GM19463 (cell line): Measurements from ENCODE around the gene RBM39.
"Not testable (repeated sequence)": the region's sequence is repeated elsewhere in the genome, so short reads cannot be mapped to it uniquely, and the experiment has no call there.

Experiments
- ATAC-seq: cut with Tn5 transposase; IDR thresholded peaks from one replicate; pipeline ENCODE4 v1.9.1; 2021; ENCODE audit warnings: mild to moderate bottlenecking, moderate library complexity; ENCODE audit not compliant: unreplicated experiment

RBM39 gene

DNA sequence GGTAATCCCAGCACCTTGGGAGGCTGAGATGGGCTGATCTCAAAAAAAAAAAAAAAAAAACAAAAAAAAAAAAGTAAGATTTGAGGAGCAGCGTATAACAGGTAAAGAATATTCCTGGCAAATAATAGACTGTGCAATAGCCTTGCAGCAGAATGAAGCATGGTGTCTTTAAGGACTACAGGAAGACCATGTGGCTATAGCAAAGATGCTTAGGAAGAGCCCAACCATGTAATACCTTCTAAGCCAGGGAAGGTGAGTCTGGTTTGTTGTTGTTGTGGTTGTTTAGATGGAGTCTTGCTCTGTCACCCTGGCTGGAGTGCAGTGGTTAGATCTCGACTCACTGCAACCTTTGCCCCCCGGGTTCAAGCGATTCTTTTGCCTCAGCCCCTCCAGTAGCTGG, 14.3 kb upstream of the RBM39 start:
- ATAC-seq: no peak

DNA sequence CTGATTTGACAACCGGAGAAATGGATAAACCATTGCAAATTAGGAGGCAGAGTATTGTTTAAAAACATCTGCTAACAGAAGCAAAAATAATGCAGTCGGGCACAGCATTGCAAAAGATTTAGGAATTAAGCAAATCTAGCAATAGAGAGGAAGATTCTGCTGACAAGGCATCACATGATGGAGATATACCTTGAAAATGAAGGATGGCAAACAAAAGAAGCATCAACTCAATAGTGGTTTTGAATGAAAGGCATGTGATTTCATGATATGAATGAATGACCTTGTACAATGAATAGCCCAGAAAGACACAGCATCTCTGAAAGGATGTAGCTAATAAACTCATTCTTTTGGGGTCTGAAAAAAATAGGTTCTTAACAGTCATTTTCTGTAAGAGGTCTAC, 8.6 kb upstream of the RBM39 start:
- ATAC-seq: no peak

DNA sequence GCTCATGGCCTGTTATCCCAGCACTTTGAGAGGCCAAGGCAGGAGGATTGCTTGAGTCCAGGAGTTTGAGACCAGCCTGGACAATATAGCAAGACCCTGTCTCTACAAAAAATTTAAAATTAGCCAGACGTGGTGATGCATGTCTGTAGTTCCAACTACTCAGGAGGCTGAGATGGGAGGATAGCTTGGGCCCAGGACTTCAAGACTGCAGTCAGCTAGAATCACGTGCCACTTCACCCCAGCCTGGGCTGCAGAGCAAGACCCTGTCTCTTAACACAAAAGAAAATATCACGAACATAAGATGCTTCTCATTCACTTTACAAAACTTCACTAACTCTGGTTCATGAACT, 2.4 kb upstream of the RBM39 start:
- not testable (repeated sequence) for ATAC-seq

DNA sequence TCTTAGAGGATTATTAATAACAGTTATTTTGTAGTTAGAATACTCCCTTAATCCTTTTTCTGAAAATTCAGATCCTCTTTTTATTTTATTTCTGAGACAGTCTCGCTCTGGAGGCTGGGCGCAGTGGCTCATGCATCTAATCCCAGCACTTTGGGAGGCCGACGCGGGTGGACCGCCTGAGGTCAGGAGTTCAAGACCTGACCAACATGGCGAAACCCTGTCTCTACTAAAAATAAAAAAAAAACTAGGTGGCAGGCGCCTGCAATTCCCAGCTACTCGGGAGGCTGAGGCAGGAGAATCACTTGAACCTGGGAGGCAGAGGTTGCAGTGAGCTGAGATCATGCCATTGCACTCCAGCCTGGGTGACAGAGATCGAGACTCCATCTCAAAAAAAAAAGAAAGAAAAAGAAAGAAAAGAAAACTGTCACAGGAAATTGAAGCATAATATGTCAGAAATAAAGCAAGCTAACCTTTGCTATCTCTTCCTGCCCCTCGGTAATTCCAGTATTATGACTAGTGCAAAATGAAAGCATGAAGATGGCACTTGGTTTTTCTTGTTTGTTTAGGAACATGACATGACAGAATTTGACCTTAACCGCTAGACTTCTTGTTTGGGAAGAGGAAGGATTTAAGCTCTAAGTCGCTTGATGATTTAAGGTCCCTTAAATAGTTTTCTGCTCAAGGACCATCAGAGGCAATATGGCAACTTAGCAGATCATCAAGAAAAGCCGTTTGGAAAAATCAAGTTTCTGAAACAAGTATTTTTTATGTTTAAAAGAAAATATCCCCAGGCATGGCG, 1.8 kb upstream of the RBM39 start:
- no peak for ATAC-seq

DNA sequence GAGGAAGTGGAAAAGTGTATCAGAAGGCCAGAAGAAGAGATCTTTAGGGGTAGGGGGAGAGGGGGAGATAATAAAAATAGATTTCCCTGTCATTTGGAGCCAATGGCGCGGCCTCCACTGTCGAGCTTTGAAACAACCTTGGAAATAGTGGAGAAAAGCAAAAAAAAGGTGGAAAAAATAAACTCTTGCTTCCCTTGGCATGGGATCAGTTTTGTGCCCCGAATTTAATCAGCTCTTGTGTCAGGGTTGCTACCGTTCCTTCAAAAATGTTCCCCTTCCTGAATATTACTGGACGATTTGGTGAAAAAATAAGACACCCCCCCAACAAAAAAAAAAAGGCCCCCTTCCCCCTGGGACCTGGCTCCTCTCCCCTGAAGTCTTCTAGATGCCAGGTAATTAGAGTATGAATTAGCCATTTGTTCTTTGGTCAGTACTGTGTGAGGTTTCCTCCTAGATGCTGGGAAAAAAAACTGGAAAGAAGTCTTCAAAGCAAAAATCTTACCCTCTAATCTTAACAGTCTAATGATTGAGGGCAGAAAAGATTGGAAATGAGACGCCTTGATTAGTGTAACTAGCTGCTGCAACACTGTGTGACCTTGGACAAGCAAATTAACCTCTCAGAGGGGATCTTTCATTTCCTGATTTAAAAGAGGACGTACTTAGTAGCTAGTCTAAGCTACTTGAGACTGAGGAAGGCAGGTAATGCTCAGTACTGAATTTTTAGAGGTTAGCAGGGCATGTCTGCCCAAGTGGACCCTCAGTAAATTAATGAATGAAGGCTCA, 872 bp upstream of the RBM39 start:
- ATAC-seq: no peak

DNA sequence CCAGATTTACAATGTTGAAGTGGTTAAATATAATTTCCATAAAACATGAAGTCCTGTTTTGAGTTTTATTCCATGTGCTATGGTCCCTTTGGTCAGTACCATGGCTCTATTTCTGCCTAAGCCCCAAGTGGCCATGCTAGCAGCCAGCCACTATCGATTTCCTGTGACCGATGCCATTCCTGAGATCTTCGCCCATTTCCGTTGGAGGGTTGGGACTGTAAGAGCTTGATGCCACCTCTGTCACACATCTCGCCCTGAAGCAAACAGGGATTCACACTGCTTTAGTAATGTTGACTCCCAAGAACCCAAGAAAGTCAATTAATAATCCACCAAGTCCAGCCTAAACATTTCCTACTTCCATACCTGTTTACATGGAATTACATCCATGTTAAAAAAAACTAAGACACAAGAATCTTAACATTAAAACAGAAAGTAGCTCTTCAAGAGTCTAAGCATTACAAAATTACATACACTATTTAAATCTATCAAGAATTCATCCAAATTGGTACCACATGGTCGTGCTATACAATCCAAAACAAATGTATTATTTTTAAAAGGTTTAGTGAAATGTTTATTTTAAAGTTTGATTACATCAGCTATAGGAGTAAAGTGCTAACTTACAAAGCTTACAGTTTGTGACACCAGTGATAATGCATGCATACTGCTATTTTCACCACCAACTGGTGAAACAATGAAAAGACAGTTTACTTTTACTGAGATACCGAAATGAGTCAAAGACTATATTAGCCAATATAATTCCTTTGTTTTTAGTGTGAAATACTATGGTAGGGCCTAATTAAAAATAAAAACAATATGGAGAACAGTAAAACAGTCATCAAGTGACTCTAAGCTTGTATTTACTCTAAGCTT, 2.5 kb downstream of the RBM39 start:
- no peak for ATAC-seq

DNA sequence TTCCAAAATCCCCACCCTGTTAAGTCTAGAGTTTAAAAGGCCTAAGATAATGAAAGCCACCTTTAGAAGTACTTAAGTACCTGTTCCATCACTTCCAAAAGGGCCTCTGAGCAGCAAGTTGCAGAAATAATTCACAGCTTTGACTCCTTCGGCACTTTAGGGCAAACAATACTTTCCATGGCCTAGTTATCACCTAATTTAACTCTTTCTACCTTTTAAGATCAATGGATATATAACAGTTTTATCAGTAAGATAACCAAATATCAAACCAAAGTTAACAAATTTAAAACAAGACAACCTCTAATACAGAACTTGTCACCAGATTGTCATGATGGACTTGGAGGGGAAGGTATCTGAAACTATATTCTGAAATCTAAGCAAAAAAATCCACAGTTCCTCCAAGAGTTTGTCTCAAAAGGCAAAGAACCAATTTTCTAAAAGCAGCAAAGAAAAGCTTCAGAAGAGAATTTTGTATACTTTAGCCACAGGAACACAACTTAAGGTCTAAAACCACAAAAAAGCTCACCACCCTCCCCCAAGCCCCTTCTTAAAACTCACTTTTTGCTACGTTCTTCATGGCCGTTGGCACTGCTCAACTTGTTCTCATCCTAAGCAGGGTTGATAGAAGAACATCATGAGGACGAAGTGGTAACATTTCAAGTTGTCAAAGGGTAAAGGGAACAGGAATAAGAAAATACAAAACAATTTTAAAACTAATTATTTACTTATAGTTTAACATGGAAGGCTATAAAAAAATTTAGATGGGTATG, 3.5 kb downstream of the RBM39 start:
- no peak for ATAC-seq

DNA sequence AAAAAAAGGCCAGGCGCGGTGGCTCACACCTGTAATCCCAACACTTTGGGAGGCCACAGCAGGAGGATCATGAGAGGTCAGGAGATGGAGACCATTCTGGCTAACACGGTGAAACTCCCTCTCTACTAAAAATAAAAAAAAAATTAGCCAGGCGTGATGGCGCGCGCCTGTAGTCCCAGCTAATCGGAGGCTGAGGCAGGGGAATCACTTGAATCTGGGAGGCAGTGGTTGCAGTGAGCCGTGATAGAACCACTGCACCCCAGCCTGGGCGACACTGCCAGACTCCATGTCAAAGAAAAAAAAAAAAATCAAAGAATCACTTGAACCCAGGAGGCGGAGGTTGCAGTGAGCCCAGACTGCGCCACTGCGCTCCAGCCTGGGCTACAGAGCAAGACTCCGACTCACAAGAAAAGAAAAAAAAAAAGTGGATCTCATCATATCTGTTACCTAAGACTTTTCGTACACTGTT, 4.2 kb downstream of the RBM39 start:
- ATAC-seq: no peak

DNA sequence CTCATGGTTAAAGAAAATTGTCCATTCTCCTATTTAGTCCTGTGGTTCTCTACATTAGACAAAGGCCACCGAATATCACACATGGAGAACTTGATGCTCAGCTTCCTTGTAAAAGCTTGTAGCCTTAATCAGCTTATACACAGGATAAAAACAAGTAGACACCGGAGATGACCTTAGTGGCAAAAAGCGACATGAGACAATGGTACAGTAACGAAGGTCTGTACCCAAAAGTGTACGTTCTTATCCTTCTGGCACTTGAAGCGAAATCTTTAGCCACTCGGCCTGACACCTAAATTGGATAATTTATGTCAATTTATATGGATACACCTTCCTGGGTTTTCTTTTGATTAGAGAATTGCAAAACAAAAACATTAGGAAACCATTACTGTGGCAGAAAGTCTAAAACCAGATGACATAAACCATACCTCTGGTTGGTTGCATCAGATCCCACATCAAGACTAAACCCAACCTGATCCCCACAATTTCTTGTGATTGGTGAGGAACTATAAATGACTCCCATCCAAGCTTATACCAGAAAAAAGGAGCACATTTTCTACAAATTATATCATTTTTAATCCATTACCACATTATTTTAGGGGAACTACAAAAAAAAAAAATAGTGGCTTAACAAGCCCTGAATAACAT, 6.1 kb downstream of the RBM39 start:
- ATAC-seq: no peak

DNA sequence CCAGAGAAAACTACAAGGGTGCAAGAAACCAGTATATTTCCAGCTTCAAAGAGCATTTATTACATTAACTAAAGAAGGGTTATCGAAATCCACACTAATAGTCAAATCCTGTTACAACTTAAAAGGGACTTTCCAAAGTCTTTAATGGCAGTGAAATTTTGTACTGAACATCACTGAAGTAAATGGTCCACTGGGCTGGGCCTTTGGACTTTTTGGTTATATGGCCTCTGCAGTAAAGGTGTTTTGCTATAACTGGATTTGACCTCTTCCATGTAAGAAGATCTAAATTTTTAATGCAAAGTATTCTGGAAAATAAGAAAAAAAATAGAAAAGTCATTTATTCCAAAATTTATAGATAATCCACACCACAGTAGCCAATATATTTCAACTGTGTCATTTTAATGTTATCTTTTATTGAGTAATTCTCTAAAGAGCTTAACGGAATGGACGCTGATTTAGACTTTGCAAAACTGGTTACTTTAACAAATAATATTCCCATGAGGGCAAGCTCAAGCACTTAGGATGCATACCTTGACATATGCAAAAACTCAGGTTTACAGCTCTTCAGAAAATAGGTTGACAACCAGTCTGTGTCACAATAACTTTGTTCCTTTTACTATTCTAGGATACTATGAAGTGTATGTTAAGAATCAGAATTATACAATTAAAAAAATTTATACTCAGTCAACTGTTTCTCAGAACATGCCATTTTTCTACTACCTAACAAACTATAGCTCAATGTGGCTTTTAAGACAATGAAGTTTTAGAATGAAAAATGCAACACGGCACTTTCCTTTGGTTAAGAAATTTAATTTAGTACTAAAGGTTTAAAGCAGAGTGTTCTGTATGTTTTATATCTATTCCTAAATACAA, 7.0 kb downstream of the RBM39 start:
- ATAC-seq: no peak

DNA sequence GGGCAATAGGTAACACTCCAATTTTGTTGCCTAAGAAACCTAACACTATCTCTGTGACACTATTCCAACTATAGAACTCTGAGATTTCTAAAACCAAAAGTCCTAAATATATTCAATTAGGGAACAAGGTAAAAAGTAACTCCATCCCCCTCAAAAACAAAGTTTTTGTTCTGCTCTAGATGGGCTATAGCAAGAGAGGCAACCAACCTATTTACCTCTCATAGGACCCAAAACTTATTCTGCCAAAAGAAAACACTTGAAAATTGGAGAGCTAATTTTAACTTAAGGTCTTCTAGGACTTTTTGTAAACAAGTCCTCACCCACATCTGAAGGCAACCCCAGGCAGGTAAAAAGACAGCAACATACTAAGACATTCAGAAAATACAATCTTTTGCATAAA, 7.7 kb downstream of the RBM39 start:
- ATAC-seq: no peak

DNA sequence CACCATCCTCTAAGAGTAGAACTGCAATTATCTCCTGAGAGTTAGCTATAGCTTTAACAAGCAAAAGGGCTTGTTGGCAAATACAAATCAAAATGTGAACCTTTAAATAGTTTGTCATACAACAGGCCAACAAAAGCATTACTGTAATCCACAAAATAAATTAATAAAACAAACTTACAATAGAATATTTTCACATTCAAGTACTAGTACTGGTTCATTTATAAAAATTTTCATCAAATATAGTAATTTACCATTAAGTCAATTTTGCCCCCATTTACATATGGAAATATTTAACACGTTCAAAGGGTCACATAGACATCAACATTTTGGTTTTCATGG, 9.4 kb downstream of the RBM39 start:
- ATAC-seq: no peak

DNA sequence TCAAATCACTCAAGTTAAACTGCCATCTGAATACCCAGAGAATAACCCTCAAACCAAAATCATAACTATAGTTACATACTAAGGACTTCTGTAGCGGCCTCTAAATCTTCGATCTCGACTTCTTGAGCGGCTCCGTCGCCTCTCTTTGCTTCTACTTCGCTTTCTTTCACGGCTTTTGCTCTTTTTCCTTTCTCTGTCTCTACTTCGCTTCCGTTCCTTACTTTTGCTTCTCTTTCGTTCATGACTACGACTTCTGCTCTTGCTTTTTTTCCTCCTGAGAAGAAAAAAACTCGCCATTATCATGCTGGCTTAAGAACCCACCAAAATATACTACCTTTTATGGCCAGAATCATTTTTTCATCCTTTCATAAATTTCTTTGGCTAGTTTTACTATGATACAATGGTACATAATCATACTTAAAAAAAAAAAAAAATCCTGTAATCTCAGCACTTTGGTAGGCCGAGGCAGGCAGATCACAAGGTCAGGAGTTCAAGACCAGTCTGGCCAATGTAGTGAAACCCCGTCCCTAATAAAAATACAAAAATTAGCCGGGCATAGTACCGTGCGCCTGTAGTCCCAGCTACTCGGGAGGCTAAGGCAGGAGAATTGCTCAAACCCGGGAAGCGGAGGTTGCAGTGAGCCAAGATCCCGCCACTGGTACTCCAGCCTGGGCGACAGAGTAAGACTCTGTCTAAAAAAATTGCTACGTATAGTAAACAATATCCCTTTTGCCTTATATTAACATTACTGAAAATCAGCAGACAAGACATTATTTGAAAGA, 10.0 kb downstream of the RBM39 start:
- ATAC-seq: no peak

DNA sequence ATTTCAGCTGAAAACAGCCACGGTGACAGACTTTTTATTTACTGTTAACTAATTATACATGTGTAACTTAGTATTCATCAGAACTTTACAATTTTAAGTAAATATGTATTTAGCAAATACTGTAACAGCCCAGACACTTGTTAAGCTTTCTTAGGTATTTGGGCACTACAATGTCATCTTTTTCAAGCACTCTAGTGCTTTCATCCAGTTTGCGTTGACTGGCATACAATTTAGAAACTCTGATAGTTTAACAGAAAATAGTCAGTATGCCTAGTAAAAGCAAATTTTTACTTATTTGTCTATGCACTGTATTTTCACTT, 10.6 kb downstream of the RBM39 start:
- ATAC-seq: no peak

DNA sequence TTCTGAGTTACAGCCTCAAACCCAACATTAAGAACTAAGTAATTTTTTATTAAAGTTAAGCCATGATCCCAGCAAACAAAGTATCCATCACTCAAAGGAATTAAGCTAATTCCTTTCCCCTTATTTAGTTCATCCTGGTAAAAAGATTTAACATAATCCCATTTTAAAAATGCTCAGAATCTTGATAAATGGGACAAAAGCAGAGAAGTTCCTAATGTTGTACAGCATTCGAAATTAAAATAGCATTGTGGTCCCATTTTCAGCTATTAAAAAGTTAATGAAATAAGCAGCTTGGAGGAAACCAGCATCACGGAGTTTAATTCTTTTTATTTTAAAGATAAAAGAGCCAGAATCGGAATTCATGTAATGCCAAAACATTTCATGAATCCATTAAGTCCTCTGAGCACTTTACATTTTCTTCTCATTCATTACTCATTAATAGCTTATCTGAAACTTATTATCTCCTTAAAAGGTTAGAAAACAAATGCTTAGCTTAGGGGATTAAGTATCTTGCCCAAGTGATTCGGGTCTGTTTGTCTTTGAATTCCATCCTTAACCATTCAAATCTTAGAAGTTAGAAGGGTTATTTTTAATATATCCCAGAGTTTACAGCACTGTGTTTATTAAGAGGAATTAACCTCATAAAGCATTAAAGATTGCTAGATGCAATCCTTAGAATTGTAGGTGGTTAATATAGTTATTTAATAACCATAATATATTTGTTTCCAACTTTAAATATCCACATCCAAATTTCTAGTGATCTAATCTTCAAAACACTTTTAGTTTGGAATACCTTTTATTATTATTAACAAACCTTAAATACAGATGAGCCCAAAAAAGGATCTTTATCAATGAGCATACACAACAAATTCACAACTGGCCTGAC, 11.2 kb downstream of the RBM39 start:
- no peak for ATAC-seq

DNA sequence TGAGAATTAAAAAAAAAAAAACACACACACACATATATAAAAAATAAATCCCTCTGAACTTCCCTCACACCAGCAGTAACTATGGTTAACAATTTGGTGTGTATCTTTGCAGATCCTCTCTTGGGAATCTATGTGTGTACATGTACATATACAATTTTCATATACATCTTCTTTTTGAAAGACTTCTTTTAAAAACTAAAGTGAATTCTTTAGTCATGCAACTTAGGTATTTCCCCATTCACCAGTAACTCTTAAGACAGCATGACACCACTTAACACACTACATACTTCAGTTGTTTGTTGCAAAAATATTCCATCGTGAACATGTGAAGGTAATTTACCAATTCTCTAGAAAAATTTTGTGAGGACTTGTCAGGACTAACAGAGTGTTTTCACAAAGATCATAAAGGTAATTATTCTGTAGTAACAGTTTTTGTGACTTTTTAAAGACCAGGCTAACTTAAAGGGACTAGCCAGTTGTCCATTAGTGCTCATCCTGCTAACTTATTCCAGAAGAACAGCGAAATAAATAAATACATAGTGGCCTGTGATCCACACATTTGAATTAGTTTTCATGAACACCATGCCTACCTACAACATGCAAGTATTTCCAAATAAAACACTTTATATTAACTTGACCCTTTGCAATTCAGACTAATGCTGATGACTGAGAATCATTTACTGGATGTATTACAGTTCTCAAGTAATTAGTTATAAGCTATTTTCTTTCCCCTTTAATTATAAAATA, 12.1 kb downstream of the RBM39 start:
- no peak for ATAC-seq

DNA sequence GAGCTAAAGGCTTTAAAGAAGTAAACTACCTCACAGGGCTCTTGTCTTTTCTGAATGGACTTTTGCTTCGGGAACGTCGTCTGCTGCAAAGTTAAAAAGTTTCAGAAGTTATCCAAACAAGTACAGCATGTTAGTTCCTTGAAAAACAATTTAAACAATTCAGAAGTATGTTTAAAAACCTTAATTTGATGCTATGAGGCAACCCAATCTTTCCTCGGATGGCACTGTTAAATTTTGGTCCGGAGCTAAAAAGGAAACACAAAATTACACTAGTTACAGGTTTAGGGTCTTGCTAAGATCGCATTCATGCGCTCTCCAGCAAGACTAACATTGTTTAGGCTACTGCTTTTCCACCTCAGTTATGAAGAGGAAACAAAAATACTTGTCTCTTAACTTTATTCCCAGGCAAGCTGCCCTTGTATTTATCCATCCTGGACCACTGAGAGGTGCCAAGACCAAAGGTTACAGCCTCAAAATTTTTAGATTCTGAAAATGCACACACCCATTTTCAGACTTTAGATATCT, 12.7 kb downstream of the RBM39 start:
- ATAC-seq: no peak
